ENCODE results near the gene UNCX. TPM values are rescaled to one million over a fixed set of nuclear protein-coding genes. Genes with fewer than 3 reads are reported as not detected.

UNCX gene
- total and polyA plus RNA-seq, 9 of the 15 experiments (the other 6 are each of a cell fraction or from before 2014, with no cell fraction given), result not detected

DNA sequence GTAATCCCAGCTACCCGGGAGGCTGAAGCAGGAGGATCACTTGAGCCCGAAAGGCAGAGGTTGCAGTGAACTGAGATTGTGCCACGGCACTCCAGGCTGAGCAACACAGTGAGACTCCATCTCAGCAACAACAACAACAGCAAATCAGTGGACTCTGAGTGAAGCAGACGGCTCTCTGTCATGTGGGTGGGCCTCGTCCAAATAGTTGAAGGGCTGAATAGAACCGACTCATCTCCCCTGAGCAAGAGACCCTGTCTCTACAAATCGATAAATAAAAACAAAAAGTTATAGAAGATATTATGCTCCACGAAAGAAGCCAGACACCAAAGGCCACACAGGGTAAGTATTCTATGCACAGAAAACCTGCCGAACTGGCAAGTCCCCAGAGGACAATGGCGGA, 45.9 kb downstream of the UNCX start:
- Histone ChIP-seq H3K4me2 (ENCODE audit: insufficient read depth, low read length) (no peak overlapping the region), H3K9me1 (ENCODE audit: control insufficient read depth, insufficient read depth, low read length) (no peaks in the 10 kb centered on the region), H3K27ac (ENCODE audit: extremely low read depth, low read depth, low read length) (no peak overlapping the region), H2AFZ (ENCODE audit: low read depth, low read length) (no peak overlapping the region), H3K27me3 (ENCODE audit: control insufficient read depth in 2 of 2, insufficient read depth in 2 of 2, low read length in 2 of 2) (peaks cover 6 to 36% of the 10 kb centered on the region in 2 experiments; a peak in 3 of 5 replicates), H3K4me3 (no peak overlapping the region), H3K36me3 (ENCODE audit: control insufficient read depth, insufficient read depth, low read length) (no peaks in the 10 kb centered on the region), H3K79me2 (ENCODE audit: control insufficient read depth, insufficient read depth, low read length) (no peaks in the 10 kb centered on the region), H3K4me1 (replicated peaks in 1 of 2; ENCODE audit: control insufficient read depth in 2 of 2, insufficient read depth in 2 of 2, low read length in 2 of 2) (peaks cover 0 to 16% of the 10 kb centered on the region in 2 experiments; a peak in 2 of 5 replicates), H3K9ac (ENCODE audit: insufficient read depth in 1 of 2, low read depth in 2 of 2, low read length in 2 of 2) (no peak overlapping the region), H3K9me3 (replicated peaks; ENCODE audit: control insufficient read depth, insufficient read depth, low read depth, low read length) (no peaks in the 10 kb centered on the region), H4K20me1 (replicated peaks; ENCODE audit: control insufficient read depth, insufficient read depth, low read length) (no peaks in the 10 kb centered on the region; the same call in 1 of the 2 replicates)
- no TSS peak for BruUV-seq (replicated peaks)
- DNase-seq (ENCODE audit: extremely low read depth in 1 of 4, low spot score in 3 of 4) (no peak), FAIRE-seq (no peak), ATAC-seq (no peak)
- intact Hi-C loops (cut with micrococcal nuclease), result no loop called here
- ChIA-PET POLR2A (no interaction called here), CTCF (ENCODE audit: low intra/inter-chr PET ratio) (no interaction called here)
- in situ Hi-C loops (cut with MboI), result no loop called here
- TF ChIP-seq ZNF134 (CRISPR knock-in tag; conservative IDR thresholded peaks at IDR 0.05), result peak; percentile 91
- TF ChIP-seq DDX20 (tag; IDR thresholded peaks at IDR 0.05; ENCODE audit: low read depth), result no peak
- TF ChIP-seq KLF6 (CRISPR knock-in tag; IDR thresholded peaks at IDR 0.05; ENCODE audit: borderline replicate concordance), result no peak
- WGBS (ENCODE audit: insufficient coverage, low coverage, missing lambda C conversion rate), result 7% methylated on average over 10 of the region's 10 CpGs

DNA sequence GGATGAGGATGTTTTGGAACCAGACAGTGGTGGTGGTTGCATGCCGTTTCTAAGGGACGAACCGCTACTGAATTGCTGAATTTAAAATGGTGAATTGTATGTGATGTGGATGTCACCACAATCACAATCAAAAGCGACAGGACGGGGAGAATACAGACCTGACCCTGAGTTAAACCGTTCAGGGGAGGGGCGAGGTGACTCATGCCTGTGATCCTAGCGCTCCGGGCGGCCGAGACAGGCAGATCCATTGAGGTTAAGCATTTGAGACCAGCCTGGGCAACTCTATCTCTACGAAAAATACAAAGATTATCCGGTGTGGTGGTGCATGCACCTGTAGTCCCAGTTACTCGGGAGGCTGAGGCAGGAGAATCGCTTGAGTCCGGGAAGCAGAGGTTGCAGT, 46.4 kb downstream of the UNCX start:
- Histone ChIP-seq H3K79me2 (ENCODE audit: control insufficient read depth, insufficient read depth, low read length) (no peaks in the 10 kb centered on the region), H3K9me3 (replicated peaks; ENCODE audit: control insufficient read depth, insufficient read depth, low read depth, low read length) (no peaks in the 10 kb centered on the region), H2AFZ (ENCODE audit: low read depth, low read length) (no peak overlapping the region), H4K20me1 (replicated peaks; ENCODE audit: control insufficient read depth, insufficient read depth, low read length) (no peaks in the 10 kb centered on the region; the same call in 1 of the 2 replicates), H3K4me3 (no peak overlapping the region), H3K36me3 (ENCODE audit: control insufficient read depth, insufficient read depth, low read length) (no peaks in the 10 kb centered on the region), H3K4me2 (ENCODE audit: insufficient read depth, low read length) (no peak overlapping the region), H3K4me1 (replicated peaks in 1 of 2; ENCODE audit: control insufficient read depth in 2 of 2, insufficient read depth in 2 of 2, low read length in 2 of 2) (peaks cover 0 to 16% of the 10 kb centered on the region in 2 experiments; a peak in 2 of 5 replicates), H3K27me3 (ENCODE audit: control insufficient read depth in 2 of 2, insufficient read depth in 2 of 2, low read length in 2 of 2) (peaks cover 6 to 38% of the 10 kb centered on the region in 2 experiments; a peak in 3 of 5 replicates), H3K9me1 (ENCODE audit: control insufficient read depth, insufficient read depth, low read length) (no peaks in the 10 kb centered on the region), H3K27ac (ENCODE audit: extremely low read depth, low read depth, low read length) (no peak overlapping the region), H3K9ac (ENCODE audit: insufficient read depth in 1 of 2, low read depth in 2 of 2, low read length in 2 of 2) (no peak overlapping the region)
- 2% methylated on average over 15 of the region's 16 CpGs for WGBS (ENCODE audit: insufficient coverage, low coverage, missing lambda C conversion rate)
- TF ChIP-seq, protein P1, sequence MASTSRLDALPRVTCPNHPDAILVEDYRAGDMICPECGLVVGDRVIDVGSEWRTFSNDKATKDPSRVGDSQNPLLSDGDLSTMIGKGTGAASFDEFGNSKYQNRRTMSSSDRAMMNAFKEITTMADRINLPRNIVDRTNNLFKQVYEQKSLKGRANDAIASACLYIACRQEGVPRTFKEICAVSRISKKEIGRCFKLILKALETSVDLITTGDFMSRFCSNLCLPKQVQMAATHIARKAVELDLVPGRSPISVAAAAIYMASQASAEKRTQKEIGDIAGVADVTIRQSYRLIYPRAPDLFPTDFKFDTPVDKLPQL (IDR thresholded peaks at IDR 0.05; ENCODE audit: extremely low read depth, insufficient read length), result no peak
- TF ChIP-seq BCOR (IDR thresholded peaks at IDR 0.05) (no peak), HDAC6 (IDR thresholded peaks at IDR 0.05; ENCODE audit: low read depth, low read length) (no peak), FOXK1 (CRISPR knock-in tag; IDR thresholded peaks at IDR 0.05; ENCODE audit: borderline replicate concordance) (no peak), HNRNPL (IDR thresholded peaks at IDR 0.05; ENCODE audit: low read depth, low read length) (no peak)
- in situ Hi-C loops (cut with MboI) (no loop called here), intact Hi-C loops (cut with micrococcal nuclease) (no loop called here)
- DNase-seq (ENCODE audit: extremely low read depth in 1 of 4, low spot score in 3 of 4), result peak in 1 of 4 experiments; percentile 22
- ChIA-PET POLR2A (no interaction called here), CTCF (ENCODE audit: low intra/inter-chr PET ratio) (no interaction called here)
- ATAC-seq, result peak; percentile 41; the same call in 1 of the 3 replicates
- FAIRE-seq, result no peak
- BruUV-seq (replicated peaks), result no TSS peak
